NCI-H1092 treated with DMSO at 0.1 percent for 48 hours (cell line): ENCODE measurements around the gene TGIF2LX.
"Not testable (repeated sequence)": the region's sequence is repeated elsewhere in the genome, so short reads cannot be mapped to it uniquely, and the experiment has no call there.

Experiments used
- DNase-seq: peaks from one replicate; lab custom pipeline; 2025; lab: John Stamatoyannopoulos, UW

TGIF2LX gene

DNA sequence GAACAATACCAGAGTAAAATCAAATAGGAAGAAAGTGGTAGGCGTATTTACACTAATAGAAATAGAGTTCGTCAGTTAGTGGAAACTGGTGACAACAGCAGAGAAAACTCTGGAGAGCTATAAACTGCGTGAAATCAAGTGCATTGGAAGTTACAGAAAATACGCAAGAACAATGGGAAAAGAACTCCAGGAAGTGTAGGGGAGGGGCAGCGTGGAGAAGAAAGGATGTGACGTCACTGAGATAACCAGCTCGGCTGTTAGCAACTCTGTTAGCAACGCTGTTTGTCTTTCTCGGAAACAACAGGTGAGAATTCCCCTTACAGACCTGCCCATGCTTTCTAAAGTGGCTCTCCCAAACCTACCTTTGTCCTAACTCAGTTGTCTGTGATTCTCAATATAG is at the start of gene TGIF2LX:
TGIF2LX (plus strand) TSS at position 244 of the 400 bp plus-strand sequence. CDS start 178 bp downstream, outside the sequence.
- not testable (repeated sequence) for DNase-seq

DNA sequence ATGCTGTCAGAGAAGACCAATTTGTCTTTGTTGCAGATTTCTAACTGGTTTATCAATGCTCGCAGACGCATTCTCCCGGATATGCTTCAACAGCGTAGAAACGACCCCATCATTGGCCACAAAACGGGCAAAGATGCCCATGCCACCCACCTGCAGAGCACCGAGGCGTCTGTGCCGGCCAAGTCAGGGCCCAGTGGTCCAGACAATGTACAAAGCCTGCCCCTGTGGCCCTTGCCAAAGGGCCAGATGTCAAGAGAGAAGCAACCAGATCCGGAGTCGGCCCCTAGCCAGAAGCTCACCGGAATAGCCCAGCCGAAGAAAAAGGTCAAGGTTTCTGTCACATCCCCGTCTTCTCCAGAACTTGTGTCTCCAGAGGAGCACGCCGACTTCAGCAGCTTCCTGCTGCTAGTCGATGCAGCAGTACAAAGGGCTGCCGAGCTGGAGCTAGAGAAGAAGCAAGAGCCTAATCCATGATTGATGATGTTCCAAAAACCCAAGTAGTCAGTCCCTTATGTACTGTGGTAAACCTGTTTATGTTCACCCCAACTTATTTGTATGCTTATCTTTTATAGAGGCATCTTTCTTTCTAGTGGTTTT is 728 bp downstream of the TGIF2LX start:
- DNase-seq, result not testable (repeated sequence)

DNA sequence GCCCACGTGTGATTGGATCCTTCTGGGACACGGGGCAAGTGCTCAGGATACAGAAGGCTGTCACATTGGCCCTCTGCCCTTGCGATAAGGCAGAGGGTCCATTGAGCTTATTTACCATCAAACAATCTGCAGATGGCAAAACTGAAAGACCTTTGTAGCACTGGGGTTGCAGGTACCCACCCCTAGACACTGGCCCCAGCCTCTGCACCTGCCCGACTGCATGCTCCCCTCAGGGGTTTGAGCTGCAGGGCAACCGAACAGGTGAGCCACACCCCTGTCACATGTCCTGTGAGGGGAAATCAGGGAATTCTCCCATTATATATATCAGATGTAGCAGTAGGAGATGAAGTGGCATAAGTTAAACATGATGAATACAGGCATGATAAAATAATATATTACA is 21.4 kb downstream of the TGIF2LX start:
- DNase-seq, result not testable (repeated sequence)

DNA sequence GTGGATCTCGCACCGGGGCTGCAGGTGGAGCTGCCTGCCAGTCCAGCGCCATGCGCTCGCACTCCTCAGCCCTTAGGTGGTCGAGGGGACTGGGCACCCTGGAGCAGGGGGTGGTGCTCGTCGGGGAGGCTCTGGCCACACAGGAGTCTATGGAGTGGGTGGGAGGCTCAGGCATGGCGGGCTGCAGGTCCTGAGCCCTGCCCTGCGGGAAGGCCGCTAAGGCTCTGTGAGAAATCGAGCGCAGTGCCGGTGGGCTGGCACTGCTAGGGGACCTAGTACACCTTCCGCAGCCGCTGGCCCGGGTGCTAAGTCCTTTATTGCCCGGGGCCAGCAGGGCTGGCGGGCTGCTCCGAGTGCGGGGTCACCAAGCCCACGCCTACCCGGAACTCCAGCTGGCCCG is 43.9 kb downstream of the TGIF2LX start:
- DNase-seq, result not testable (repeated sequence)
